ENCODE results near the gene ASGR2. TPM values are rescaled to one million over a fixed set of nuclear protein-coding genes. Genes with fewer than 3 reads are reported as not detected.

Gene ASGR2
- total and polyA plus RNA-seq, 2 of the 13 experiments (the other 11 are each of a cell fraction or from before 2014, with no cell fraction given), result 320 to 754 TPM

DNA sequence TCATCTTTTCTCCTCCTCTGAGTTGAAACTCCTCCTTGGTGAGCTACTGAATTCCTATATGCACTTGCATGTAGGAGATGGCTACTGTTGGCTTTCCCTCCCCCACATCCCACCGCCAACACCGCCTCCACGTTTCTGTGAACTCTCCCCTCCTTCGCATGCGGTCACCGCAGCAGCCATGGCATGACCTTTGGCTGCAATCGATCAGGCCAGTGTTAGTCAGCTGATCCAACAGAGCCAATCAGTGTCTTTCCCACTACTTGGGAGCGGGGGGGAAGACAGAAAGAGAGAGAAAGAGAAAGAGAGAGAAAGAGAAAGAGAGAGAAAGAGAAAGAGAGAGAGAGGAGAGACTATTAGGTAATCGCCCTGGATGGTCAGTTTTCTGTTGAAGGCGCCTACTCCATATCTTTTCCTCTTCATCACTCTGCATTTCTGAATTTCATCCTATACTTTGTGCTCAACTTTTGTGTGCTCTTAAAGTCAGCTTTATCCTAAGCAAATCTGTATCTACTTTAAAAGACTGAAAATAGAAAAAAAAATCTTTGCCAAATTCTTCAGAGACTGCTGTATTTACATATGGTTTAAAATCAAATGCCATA lies 41.8 kb upstream of the ASGR2 start (continued):
- TF ChIP-seq, protein P1, sequence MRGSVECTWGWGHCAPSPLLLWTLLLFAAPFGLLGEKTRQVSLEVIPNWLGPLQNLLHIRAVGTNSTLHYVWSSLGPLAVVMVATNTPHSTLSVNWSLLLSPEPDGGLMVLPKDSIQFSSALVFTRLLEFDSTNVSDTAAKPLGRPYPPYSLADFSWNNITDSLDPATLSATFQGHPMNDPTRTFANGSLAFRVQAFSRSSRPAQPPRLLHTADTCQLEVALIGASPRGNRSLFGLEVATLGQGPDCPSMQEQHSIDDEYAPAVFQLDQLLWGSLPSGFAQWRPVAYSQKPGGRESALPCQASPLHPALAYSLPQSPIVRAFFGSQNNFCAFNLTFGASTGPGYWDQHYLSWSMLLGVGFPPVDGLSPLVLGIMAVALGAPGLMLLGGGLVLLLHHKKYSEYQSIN (CRISPR knock-in tag; IDR thresholded peaks at IDR 0.05; ENCODE audit: borderline replicate concordance), result no peak
- TF ChIP-seq, protein P2, sequence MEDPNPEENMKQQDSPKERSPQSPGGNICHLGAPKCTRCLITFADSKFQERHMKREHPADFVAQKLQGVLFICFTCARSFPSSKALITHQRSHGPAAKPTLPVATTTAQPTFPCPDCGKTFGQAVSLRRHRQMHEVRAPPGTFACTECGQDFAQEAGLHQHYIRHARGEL (CRISPR knock-in tag; IDR thresholded peaks at IDR 0.05), result peak; percentile 45; the same call in 1 of the 2 replicates
- TF ChIP-seq ZNF577 (CRISPR knock-in tag; IDR thresholded peaks at IDR 0.05; ENCODE audit: borderline replicate concordance, low read depth), result no peak
- TF ChIP-seq, protein P3, sequence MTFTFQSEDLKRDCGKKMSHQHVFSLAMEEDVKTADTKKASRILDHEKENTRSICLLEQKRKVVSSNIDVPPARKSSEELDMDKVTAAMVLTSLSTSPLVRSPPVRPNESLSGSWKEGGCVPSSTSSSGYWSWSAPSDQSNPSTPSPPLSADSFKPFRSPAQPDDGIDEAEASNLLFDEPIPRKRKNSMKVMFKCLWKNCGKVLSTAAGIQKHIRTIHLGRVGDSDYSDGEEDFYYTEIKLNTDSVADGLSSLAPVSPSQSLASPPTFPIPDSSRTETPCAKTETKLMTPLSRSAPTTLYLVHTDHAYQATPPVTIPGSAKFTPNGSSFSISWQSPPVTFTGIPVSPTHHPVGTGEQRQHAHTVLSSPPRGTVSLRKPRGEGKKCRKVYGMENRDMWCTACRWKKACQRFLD (CRISPR knock-in tag; IDR thresholded peaks at IDR 0.05; ENCODE audit: borderline replicate concordance), result peak; percentile 85; the same call in 1 of the 2 replicates
- TF ChIP-seq KDM4B (CRISPR knock-in tag; IDR thresholded peaks at IDR 0.05), result no peak
- TF ChIP-seq MED13 (CRISPR knock-in tag; IDR thresholded peaks at IDR 0.05), result no peak
- TF ChIP-seq TBP (CRISPR knock-in tag; IDR thresholded peaks at IDR 0.05), result no peak
- no peak for TF ChIP-seq ZNF484 (CRISPR knock-in tag; IDR thresholded peaks at IDR 0.05; ENCODE audit: borderline replicate concordance, low read depth)
- TF ChIP-seq ZSCAN22 (CRISPR knock-in tag; IDR thresholded peaks at IDR 0.05), result peak; percentile 61; the same call in 1 of the 2 replicates
- TF ChIP-seq RXRA (CRISPR knock-in tag; IDR thresholded peaks at IDR 0.05), result peak; percentile 98
- TF ChIP-seq, protein P4, sequence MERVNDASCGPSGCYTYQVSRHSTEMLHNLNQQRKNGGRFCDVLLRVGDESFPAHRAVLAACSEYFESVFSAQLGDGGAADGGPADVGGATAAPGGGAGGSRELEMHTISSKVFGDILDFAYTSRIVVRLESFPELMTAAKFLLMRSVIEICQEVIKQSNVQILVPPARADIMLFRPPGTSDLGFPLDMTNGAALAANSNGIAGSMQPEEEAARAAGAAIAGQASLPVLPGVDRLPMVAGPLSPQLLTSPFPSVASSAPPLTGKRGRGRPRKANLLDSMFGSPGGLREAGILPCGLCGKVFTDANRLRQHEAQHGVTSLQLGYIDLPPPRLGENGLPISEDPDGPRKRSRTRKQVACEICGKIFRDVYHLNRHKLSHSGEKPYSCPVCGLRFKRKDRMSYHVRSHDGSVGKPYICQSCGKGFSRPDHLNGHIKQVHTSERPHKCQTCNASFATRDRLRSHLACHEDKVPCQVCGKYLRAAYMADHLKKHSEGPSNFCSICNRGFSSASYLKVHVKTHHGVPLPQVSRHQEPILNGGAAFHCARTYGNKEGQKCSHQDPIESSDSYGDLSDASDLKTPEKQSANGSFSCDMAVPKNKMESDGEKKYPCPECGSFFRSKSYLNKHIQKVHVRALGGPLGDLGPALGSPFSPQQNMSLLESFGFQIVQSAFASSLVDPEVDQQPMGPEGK (CRISPR knock-in tag; IDR thresholded peaks at IDR 0.05), result peak; percentile 79
- TF ChIP-seq ZNF557 (CRISPR knock-in tag; IDR thresholded peaks at IDR 0.05), result peak; percentile 93
- no peak for TF ChIP-seq PLRG1 (conservative IDR thresholded peaks at IDR 0.05)
